ENCODE results near the gene PCSK7. TPM values are rescaled to one million over a fixed set of nuclear protein-coding genes. Genes with fewer than 3 reads are reported as not detected.

Gene PCSK7
- total and polyA plus RNA-seq, 12 donors = 22.6 to 54.4 (median 42.2) TPM

DNA sequence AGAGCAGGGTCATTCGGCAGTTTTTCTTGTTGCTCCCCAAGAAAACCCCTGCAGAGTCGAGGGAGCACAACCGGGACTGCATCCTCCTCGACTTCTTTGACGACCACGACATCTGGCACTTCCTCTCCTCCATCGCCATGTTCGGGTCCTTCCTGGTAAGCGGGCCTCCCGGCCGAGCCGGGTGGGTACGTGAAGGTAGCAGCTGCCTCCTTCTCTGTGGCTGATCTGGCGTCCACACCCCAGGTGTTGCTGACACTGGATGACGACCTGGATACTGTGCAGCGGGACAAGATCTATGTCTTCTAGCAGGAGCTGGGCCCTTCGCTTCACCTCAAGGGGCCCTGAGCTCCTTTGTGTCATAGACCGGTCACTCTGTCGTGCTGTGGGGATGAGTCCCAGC, 36.1 kb downstream of the PCSK7 start:
- DNase-seq = no peak
- intact Hi-C loops (cut with DNase I) = no loop called here
- TF ChIP-seq POLR2A (IDR thresholded peaks at IDR 0.05) = no peak
- peak overlapping the region in 1 of 5 donors; percentile 40 for H3K27ac ChIP-seq
- no peaks in the 10 kb centered on the region for H3K9me3 ChIP-seq (replicated peaks in 1 of 3)
- H3K4me1 ChIP-seq (replicated peaks in 1 of 2) = no peaks in the 10 kb centered on the region
- no peaks in the 10 kb centered on the region for H3K27me3 ChIP-seq
- no peak overlapping the region for H3K4me3 ChIP-seq
- WGBS, 4 donors = 90 to 94% (median 92%) methylated on average over 14 to 19 of the region's 19 CpGs
- peaks cover 0 to 42% of the 10 kb centered on the region in 2 donors for H3K36me3 ChIP-seq (replicated peaks in 1 of 2)

DNA sequence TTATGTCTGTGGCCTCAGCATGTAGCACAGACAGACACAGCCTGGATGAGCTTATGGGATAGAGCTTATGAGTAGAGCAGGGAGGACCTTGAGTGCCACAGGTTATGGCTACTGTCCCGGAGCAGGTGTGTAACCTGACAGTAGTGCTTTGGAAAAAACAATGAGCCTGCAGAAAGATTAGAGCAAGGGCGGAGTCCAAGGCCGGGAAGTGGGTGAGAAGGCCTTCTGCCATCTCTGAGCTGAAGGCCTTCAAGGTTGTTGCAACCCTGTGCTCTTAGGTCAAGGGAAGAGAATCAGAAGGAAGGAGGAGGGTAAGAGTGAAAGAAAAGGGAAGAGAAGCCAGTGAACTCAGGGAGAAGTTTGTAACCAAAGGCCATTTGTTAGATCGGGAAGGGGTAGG, 36.6 kb downstream of the PCSK7 start:
- peaks cover 0 to 47% of the 10 kb centered on the region in 2 donors for H3K36me3 ChIP-seq (replicated peaks in 1 of 2)

DNA sequence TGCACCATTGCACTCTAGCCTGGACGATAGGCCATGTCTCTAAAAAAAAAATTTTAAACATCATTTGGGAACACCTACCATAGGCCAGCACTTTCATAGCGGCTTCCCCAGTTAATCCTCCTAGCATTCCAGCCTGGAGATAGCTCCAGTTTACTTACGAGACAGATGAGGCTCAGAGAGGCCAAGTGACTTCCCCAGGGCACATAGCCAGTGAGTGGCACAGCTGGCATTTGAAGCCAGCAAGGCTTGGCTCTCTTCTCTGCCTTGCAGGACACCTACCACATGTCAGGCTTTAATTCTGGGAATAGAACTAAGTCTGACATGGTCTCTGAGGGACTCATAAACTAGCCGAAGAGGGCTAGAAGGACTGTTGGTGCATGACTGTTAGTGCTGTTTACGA, 37.6 kb downstream of the PCSK7 start:
- peak in 1 of 7 donors; percentile 10 for DNase-seq
- no peak overlapping the region for H3K4me3 ChIP-seq
- no peaks in the 10 kb centered on the region for H3K4me1 ChIP-seq (replicated peaks in 1 of 2)
- peaks cover 0 to 57% of the 10 kb centered on the region in 2 donors for H3K36me3 ChIP-seq (replicated peaks in 1 of 2)
- WGBS, 4 donors = 76 to 97% (median 90%) methylated on average over 5 of the region's 5 CpGs
- intact Hi-C loops (cut with DNase I) = no loop called here
- H3K27ac ChIP-seq = no peak overlapping the region
- H3K27me3 ChIP-seq = no peaks in the 10 kb centered on the region
- TF ChIP-seq POLR2A (IDR thresholded peaks at IDR 0.05) = no peak
- TF ChIP-seq, protein P1, sequence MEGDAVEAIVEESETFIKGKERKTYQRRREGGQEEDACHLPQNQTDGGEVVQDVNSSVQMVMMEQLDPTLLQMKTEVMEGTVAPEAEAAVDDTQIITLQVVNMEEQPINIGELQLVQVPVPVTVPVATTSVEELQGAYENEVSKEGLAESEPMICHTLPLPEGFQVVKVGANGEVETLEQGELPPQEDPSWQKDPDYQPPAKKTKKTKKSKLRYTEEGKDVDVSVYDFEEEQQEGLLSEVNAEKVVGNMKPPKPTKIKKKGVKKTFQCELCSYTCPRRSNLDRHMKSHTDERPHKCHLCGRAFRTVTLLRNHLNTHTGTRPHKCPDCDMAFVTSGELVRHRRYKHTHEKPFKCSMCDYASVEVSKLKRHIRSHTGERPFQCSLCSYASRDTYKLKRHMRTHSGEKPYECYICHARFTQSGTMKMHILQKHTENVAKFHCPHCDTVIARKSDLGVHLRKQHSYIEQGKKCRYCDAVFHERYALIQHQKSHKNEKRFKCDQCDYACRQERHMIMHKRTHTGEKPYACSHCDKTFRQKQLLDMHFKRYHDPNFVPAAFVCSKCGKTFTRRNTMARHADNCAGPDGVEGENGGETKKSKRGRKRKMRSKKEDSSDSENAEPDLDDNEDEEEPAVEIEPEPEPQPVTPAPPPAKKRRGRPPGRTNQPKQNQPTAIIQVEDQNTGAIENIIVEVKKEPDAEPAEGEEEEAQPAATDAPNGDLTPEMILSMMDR (IDR thresholded peaks at IDR 0.05) = no peak
- no peaks in the 10 kb centered on the region for H3K9me3 ChIP-seq (replicated peaks in 1 of 3)

More for the DNA sequence above, 36.6 kb downstream of the PCSK7 start:
- H3K27me3 ChIP-seq = no peaks in the 10 kb centered on the region
- intact Hi-C loops (cut with DNase I) = no loop called here
- DNase-seq = peak in 1 of 7 donors; percentile 23
- no peaks in the 10 kb centered on the region for H3K4me1 ChIP-seq (replicated peaks in 1 of 2)
- 40 to 56% (median 45%) methylated on average over 4 of the region's 4 CpGs for WGBS, 4 donors
- TF ChIP-seq POLR2A (IDR thresholded peaks at IDR 0.05) = no peak
- TF ChIP-seq, protein P1 (IDR thresholded peaks at IDR 0.05) = no peak
- H3K27ac ChIP-seq = peak overlapping the region in 1 of 5 donors; percentile 40
- H3K4me3 ChIP-seq = no peak overlapping the region
- H3K9me3 ChIP-seq (replicated peaks in 1 of 3) = no peaks in the 10 kb centered on the region

DNA sequence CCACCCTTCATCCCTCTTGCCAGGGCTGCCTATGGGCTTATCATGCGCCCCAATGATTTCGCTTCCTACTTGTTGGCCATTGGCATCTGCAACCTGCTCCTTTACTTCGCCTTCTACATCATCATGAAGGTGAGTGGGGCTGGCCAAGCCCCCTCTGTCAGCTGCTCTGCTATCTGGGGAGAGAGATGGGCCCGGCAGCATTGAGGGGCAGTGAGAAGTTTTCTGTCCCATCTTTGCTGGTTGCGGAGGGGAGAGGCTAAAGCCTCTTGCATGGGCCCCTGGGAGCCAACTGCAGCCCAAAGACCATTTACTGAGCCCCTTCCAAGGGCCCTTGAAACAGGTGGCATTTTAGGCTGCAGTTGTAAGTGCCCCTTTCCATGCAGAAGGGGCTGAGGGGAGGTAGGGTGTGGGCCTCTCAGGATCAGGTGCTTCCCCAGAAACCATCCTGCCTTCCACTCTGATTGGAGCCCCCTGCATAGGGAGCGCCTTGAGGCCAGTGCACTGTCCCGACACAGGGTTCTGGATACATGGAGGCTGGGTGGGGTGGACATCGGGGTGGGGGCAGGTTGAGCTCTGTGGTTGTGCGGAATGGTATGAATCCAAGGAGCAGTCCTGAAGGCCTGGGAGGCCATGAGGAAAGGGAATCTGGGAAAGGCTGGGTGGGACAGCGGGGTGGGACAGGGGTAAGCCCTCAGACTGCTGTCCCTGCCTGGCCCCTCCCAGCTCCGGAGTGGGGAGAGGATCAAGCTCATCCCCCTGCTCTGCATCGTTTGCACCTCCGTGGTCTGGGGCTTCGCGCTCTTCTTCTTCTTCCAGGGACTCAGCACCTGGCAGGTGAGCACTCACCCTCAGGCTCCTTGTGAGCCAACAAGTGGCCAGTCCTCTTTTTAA, 38.5 kb downstream of the PCSK7 start:
- peak in 1 of 7 donors; percentile 8 for DNase-seq
- H3K9me3 ChIP-seq (replicated peaks in 1 of 3) = no peaks in the 10 kb centered on the region
- peaks cover 0 to 66% of the 10 kb centered on the region in 2 donors for H3K36me3 ChIP-seq (replicated peaks in 1 of 2)

More for the DNA sequence above, 38.5 kb downstream of the PCSK7 start:
- TF ChIP-seq, protein P1 (IDR thresholded peaks at IDR 0.05) = no peak
- TF ChIP-seq POLR2A (IDR thresholded peaks at IDR 0.05) = no peak
- 96% methylated on average over 15 of the region's 15 CpGs for WGBS, 4 donors
- no peak overlapping the region for H3K4me3 ChIP-seq
- intact Hi-C loops (cut with DNase I) = no loop called here
- no peaks in the 10 kb centered on the region for H3K4me1 ChIP-seq (replicated peaks in 1 of 2)
- no peaks in the 10 kb centered on the region for H3K27me3 ChIP-seq
- H3K27ac ChIP-seq = no peak overlapping the region

All from adrenal gland (tissue), 12 donors.